Aorta (tissue), 5 donors: ENCODE measurements around the gene CD101. TPM values are rescaled to one million over a fixed set of nuclear protein-coding genes. Genes with fewer than 3 reads are reported as not detected.

Source experiments
- ATAC-seq: fragments of 200-7000 bp; cut with Tn5 transposase; one replicate; pipeline ENCODE4 v1.9.1; 2022; ENCODE audit warnings: moderate library complexity; ENCODE audit not compliant: low FRiP score
- DNase-seq, 2 donors: peaks; one replicate each; pipeline ENCODE4 v3.0.0-alpha.2; 2020
- H3K27ac ChIP-seq, 2 donors: one replicate each; pipeline ENCODE4 v1.5.1; 2013; ENCODE audit warnings: low read length in 2 of 2, mild to moderate bottlenecking in 2 of 2, moderate library complexity in 2 of 2, control low read depth in 1 of 2, inconsistent platforms in 1 of 2, low read depth in 1 of 2
- H3K27me3 ChIP-seq, 2 donors: one replicate each; pipeline ENCODE4 v1.6.1; 2013; ENCODE audit warnings: control low read depth in 1 of 2, low read length in 1 of 2, mild to moderate bottlenecking in 1 of 2, moderate library complexity in 1 of 2; ENCODE audit not compliant: insufficient read depth in 2 of 2, control insufficient read depth in 1 of 2
- H3K36me3 ChIP-seq, 2 donors: one replicate each; pipeline ENCODE4 v1.6.1; 2013; ENCODE audit warnings: control low read depth in 1 of 2, low read length in 1 of 2, mild to moderate bottlenecking in 1 of 2; ENCODE audit not compliant: insufficient read depth in 2 of 2, control insufficient read depth in 1 of 2
- H3K4me1 ChIP-seq, 2 donors: one replicate each; pipeline ENCODE4 v1.6.1; 2013; ENCODE audit warnings: low read length in 2 of 2, control low read depth in 1 of 2, mild to moderate bottlenecking in 1 of 2, moderate library complexity in 1 of 2; ENCODE audit not compliant: insufficient read depth in 2 of 2, control insufficient read depth in 1 of 2
- H3K4me3 ChIP-seq, 2 donors: one replicate each; pipeline ENCODE4 v1.5.1; 2013; ENCODE audit warnings: low read length in 2 of 2, control low read depth in 1 of 2, mild to moderate bottlenecking in 1 of 2
- H3K9me3 ChIP-seq: one replicate; pipeline ENCODE4 v1.6.1; 2013; ENCODE audit warnings: mild to moderate bottlenecking, low read length; ENCODE audit not compliant: control insufficient read depth
- WGBS, 2 donors: extraction: QIAGEN DNeasy Blood & Tissue Kit; methylation state at CpG; one replicate each; pipeline ENCODE4 v1.1.7; 2013; 5-methylcytosine and 5-hydroxymethylcytosine counted together
- intact Hi-C, 2 donors: fragments of 100-400 bp; cut with DNase I; formaldehyde crosslinking; loops; one replicate each; pipeline versions ENCODE4 v1.14.2 to v1.15.0; 2022
- polyA plus RNA-seq, 2 donors: library from polyadenylated mRNA; stranded (reverse); fragments of 200-250 nt; gene quantifications; one replicate each; pipeline ENCODE4 v1.2.3, GENCODE V29; 2013
- total RNA-seq, 2 donors: library from RNA; stranded (reverse); fragmentation: NEBNext Ultra II Directional; extraction: Animal tissue kit (Norgen Biotek cat#: 25700); gene quantifications; one replicate each; pipeline ENCODE4 v1.2.1, GENCODE V29; 2021
- donor health status: healthy with polysubstance abuse.
- donor health status: Bipolar disorder and iron deficiency.
- donor health status: DM: no; HTN: no; CAD: no.
- donor health status: DM: no; HTN: no; CAD: no.
- donor health status: DM: yes; HTN: yes; CAD: no.

Gene CD101
- total and polyA plus RNA-seq, 4 donors: 1.2 to 2.4 (median 2.4) TPM; not detected in 1

DNA sequence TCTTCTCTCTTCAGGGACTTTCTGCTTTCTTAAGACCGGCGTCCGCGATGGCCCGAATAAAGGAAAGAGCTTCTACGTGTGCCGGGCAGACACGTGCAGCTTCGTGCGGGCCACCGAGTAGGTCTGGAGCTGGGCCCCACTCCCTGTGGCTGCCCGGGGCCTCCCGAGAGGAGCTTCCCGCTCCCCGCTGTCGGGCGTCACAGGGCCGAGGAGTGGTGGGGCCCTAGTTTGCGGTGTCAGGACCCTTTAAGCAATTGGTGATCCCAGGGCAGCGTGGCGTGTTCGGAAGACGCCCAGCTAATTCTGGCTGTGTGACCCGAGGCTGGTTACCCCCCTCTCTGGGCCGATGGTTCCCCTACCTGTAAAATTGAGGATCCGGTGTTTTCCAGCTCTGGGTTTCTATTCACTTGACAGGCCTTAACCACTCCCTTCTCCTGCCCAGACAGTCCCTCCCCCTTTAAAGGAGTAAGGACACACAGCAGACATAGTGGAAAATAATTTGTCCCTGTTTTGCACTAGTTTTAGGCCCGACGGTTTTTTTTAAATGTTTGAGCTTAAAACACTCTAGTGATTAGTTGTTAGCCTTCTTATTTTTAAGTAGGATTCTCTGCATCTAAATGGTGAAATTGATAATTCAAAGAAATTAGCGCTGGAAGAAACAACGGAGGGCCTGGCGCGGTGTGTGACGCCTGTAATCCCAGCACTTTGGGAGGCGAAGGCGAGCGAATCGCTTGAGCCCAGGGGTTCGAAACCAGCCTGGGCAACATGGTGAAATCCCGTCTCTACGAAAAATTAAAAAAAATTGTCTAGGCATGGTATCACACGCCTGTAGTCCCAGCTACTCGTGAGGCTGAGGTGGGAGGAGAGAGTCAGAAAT is 59.1 kb downstream of the CD101 start:
- Histone ChIP-seq H3K27me3 (no peaks in the 10 kb centered on the region), H3K27ac (peak overlapping the region in 1 of 2 donors; percentile 16), H3K9me3 (no peaks in the 10 kb centered on the region), H3K4me1 (no peaks in the 10 kb centered on the region), H3K36me3 (no peaks in the 10 kb centered on the region), H3K4me3 (peak overlapping the region; percentile 30 to 44)
- peak; percentile 73 for ATAC-seq
- DNase-seq: peak in 1 of 2 donors; percentile 63
- whole genome bisulfite sequencing, 2 donors: 21 to 25% methylated on average over 42 of the region's 42 CpGs
- intact Hi-C loops: loop anchor here (5.0 to 10.0 kb wide), 2 partner anchors 304 to 488 kb away; partner anchors contain the start of genes CD58 (in 1 of the 2) and MAN1A2 (in 1 of the 2)

DNA sequence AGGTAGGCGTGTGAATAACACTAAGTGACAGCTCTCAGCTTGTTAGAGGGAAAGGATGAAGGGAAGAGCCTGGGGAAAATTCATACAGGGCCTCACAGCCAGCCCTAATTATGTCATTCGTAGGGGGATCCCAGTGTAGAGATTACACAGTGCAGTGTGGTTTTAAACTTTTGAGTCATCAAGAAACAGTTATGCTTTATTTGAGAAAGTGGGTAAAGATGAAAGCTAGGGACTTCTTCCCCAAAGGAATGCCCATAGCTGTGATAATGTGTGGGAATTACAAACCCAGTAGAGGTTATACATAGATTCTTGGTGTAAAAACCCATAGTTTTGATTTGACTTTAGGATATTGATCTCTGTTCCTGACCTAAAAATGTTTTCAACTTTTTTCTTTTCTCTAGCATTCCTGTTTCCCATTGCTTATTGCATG is 60.4 kb downstream of the CD101 start:
- Histone ChIP-seq H3K4me1 (no peaks in the 10 kb centered on the region), H3K9me3 (no peaks in the 10 kb centered on the region), H3K27me3 (no peaks in the 10 kb centered on the region), H3K27ac (no peak overlapping the region), H3K36me3 (no peaks in the 10 kb centered on the region), H3K4me3 (no peak overlapping the region)
- DNase-seq (no peak), ATAC-seq (no peak)
- intact Hi-C loops: loop anchor here (5.0 to 10.0 kb wide), 2 partner anchors 303 to 490 kb away; partner anchors contain the start of genes CD58 (in 1 of the 2) and MAN1A2 (in 1 of the 2)
- WGBS, 2 donors: 80 to 83% methylated on average over 2 of the region's 2 CpGs

DNA sequence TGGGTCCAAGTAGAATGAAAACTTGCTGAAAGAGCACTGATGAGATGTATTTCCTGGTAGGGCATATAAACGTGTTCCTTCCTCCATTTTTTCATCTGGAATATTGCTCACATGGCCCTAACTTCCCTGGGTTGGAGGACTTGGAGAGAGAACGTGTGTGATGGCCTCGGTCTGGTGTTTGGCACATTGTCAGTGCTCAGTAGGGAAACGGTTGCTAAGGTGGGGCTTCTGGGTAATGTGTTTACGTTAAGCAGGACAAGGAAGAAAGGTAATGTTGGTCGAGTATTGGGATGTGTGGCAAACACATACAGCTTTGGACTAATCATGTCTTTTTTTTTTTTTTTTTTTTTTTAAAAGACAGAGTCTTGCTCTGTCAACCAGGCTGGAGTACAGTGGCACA is 64.8 kb downstream of the CD101 start:
- 66 to 71% methylated on average over 6 of the region's 6 CpGs for WGBS, 2 donors

DNA sequence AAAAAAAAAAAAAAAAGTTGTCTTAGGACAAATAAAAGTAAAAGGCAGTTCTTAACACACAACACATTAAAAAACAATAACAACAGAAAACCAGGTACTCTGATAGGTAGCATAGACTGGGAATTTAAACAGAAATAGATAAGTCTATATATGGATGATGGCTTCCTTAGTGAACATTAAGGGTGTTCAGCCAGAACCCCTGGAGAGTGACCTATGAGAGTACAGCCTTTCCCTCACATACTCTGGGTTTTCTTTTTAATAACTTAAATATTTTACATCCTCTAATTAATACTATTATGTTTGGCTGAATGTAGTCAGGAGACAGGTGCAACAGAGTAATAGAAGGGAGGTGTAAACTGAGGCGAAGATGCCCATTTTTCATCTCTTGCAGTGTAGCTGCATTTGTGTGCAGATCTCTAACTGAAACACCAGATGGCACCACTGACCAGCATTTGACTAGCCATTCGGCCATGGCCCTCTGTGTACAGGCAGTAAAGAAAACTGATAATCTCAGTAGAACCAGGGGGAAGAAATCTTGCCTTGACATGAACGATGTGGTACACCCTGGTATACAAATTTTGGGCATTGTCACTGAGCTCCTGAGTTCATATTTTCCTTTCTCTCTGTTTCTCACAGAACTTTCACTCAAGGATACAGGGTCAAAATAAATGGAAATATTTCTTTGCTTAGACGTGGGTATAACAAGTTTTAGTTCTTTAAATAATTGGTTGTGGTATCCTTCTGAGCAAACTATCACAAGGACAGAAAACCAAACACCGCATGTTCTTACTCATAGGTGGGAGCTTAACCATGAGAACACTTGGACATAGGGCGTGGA is 66.2 kb downstream of the CD101 start:
- H3K4me1 ChIP-seq: no peaks in the 10 kb centered on the region
- no peak overlapping the region for H3K27ac ChIP-seq
- no peaks in the 10 kb centered on the region for H3K36me3 ChIP-seq
- H3K4me3 ChIP-seq: no peak overlapping the region
- peak in 1 of 2 donors; percentile 53 for DNase-seq
- peak; percentile 90 for ATAC-seq
- WGBS, 2 donors: 49 to 50% methylated on average over 6 of the region's 6 CpGs
- H3K27me3 ChIP-seq: no peaks in the 10 kb centered on the region
- intact Hi-C loops: loop anchor here (1.0 to 10.0 kb wide), 5 partner anchors 61 to 297 kb away; partner anchors contain the start of gene MAN1A2 (in 1 of the 2)
- H3K9me3 ChIP-seq: no peaks in the 10 kb centered on the region

More for the DNA sequence above, 64.8 kb downstream of the CD101 start:
- intact Hi-C loops: loop anchor here (5.0 to 10.0 kb wide), 3 partner anchors 216 to 298 kb away; partner anchors contain the start of gene MAN1A2 (in 1 of the 2)
- DNase-seq (no peak), ATAC-seq (no peak)
- Histone ChIP-seq H3K27ac (no peak overlapping the region), H3K9me3 (no peaks in the 10 kb centered on the region), H3K4me1 (no peaks in the 10 kb centered on the region), H3K27me3 (no peaks in the 10 kb centered on the region), H3K4me3 (no peak overlapping the region), H3K36me3 (no peaks in the 10 kb centered on the region)

DNA sequence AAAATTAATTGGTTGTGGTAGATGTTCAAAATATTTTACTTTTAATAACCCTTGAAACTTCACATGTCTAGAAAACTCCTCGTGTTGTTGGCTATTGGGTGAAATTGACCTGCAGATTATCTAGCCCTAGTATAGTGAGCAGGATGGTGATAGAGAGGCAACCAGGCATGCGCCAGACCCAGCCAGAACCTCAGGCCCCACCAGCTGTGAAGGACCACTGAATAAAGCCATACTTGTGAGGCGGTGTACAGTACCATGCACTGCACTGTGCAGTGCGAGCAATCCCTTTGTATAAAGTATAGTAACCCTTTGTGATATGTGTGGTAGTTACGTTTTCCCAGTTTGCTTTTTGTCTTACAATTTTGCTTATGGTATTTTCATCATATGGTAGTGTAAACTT is 67.0 kb downstream of the CD101 start:
- ATAC-seq: no peak
- no peaks in the 10 kb centered on the region for H3K4me1 ChIP-seq

DNA sequence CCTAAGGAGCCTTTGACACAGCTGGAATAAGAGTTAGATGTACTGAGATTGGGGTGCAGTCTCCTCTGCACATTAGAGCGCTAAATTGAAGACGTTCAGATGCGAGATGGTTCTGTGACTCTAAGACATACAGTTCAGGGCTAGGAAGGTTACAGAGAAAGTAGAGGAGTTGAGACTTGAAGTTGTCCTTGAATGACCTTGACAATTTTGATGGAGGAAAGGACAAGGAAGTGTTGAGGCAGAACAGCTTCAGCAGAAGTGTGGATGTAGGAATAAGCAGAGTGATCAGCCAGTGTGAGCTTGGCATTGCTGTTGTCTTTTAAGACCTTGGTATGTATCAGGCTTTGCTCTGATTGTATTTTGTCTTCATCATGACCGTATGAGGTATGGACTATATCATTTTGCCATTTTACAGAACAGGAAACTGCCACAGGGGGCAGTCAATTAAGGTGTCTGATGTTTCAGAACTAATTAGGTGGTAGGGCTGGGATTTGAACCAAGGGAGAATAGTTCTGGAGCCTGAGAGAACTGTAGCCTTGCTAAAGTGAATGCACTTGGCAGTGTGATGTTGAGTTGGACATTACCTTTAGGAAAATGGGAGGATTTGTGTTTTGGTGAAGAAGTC is 67.8 kb downstream of the CD101 start:
- intact Hi-C loops: loop anchor here (2.0 to 10.0 kb wide), 4 partner anchors 59 to 295 kb away; partner anchors contain the start of gene MAN1A2 (in 1 of the 2)
- H3K36me3 ChIP-seq: no peaks in the 10 kb centered on the region
- H3K4me3 ChIP-seq: no peak overlapping the region
- no peak overlapping the region for H3K27ac ChIP-seq
- no peak for ATAC-seq
- H3K4me1 ChIP-seq: no peaks in the 10 kb centered on the region
- H3K9me3 ChIP-seq: no peaks in the 10 kb centered on the region
- H3K27me3 ChIP-seq: no peaks in the 10 kb centered on the region
- 86% methylated on average over 4 of the region's 4 CpGs for WGBS, 2 donors
- DNase-seq: no peak

More for the DNA sequence above, 67.0 kb downstream of the CD101 start:
- no peak for DNase-seq
- 89 to 91% methylated on average over 5 of the region's 5 CpGs for WGBS, 2 donors
- Histone ChIP-seq H3K36me3 (no peaks in the 10 kb centered on the region), H3K27ac (no peak overlapping the region), H3K9me3 (no peaks in the 10 kb centered on the region), H3K4me3 (no peak overlapping the region), H3K27me3 (no peaks in the 10 kb centered on the region)
- intact Hi-C loops: loop anchor here (1.0 to 10.0 kb wide), 5 partner anchors 60 to 296 kb away; partner anchors contain the start of gene MAN1A2 (in 1 of the 2)

DNA sequence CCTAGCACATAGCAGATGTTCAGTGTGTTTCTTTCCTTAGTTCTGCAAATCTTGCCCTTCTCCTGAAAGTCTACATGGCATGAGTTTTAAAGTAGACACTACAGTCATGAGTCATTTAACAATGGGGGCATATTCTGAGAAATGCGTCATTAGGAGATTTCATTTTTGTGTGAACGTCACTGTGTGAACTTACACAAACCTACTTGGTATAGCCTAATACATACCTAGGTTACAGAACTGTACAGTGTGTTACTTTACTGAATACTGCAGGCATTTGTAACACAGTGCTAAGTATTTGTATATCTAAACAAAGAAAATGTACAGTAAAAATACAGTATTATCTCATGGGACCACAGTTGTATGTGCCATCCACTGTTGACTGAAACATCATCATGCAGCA is 68.6 kb downstream of the CD101 start:
- Histone ChIP-seq H3K27ac (no peak overlapping the region), H3K4me1 (no peaks in the 10 kb centered on the region), H3K4me3 (no peak overlapping the region), H3K9me3 (no peaks in the 10 kb centered on the region), H3K36me3 (peaks cover 1 to 3% of the 10 kb centered on the region in 2 donors), H3K27me3 (no peaks in the 10 kb centered on the region)
- no peak for ATAC-seq
- intact Hi-C loops: no loop called here
- no peak for DNase-seq
- WGBS, 2 donors: 82 to 88% methylated on average over 2 of the region's 2 CpGs

DNA sequence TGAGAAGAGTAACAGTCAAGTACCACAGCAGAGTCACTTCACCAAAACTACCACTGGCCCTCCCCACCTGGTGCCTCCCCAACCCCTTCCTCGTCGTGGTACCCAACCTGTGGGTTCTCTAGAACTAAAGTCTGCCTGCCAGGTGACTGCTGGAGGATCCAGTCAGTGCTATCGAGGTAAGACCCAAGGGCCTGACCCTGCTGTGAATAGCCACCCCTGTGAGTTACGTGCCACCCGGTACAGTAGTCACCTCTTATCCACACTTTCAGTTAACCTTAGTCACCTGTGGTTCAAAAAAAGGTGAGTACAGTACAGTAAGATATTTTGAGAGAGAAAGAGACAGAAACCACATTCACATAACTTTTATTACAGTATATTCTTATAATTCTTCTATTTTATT is 75.1 kb downstream of the CD101 start:
- intact Hi-C loops: no loop called here
- 96 to 97% methylated on average over 5 of the region's 5 CpGs for WGBS, 2 donors
- Histone ChIP-seq H3K4me3 (no peak overlapping the region), H3K27me3 (no peaks in the 10 kb centered on the region), H3K9me3 (no peaks in the 10 kb centered on the region), H3K4me1 (no peaks in the 10 kb centered on the region), H3K36me3 (peaks cover 5 to 8% of the 10 kb centered on the region in 2 donors), H3K27ac (no peak overlapping the region)
- DNase-seq: no peak
- no peak for ATAC-seq
